K562 (cell line): ENCODE results near the gene PUSL1. TPM values are rescaled to one million over a fixed set of nuclear protein-coding genes. Genes with fewer than 3 reads are reported as not detected.

Source experiments
- ARID4B ChIP-seq: sonication (generic); formaldehyde crosslinking; IDR thresholded peaks from 2 replicates; pipeline ENCODE4 v1.8.0; 2022; ENCODE audit warnings: mild to moderate bottlenecking, missing genetic modification reagents
- EHMT2 ChIP-seq: fragments of 450-650 bp; IDR thresholded peaks from 2 replicates; pipeline ENCODE4 v1.6.1; 2018; ENCODE audit warnings: antibody characterized with exemption
- KAT7 ChIP-seq: sonication (generic); formaldehyde crosslinking; IDR thresholded peaks from 2 replicates; pipeline ENCODE4 v1.8.0; 2022; ENCODE audit warnings: missing genetic modification reagents, mild to moderate bottlenecking, borderline replicate concordance
- polyA plus RNA-seq, 8 experiments: library from polyadenylated mRNA; depleted of rRNA in 4 of 8; stranded (reverse) in 5 of 8; unstranded in 3 of 8; fragments of >200 nt; fragmentation: Nextera tagmentation in 2 of 8; fragmentation: Illumina TruSeq in 1 of 8; extraction: Ambion mirVana in 2 of 8; extraction: Trizol in 1 of 8; gene quantifications; 2 replicates each; pipeline versions ENCODE4 v1.2.1 to v1.2.3, GENCODE V29; 2011 to 2014; ENCODE audit warnings: inconsistent platforms in 1 of 8, missing spikeins in 1 of 8
- total RNA-seq, 7 experiments: library from RNA; depleted of rRNA in 6 of 7; stranded (reverse); fragments of >200 nt in 6 of 7; fragmentation: Illumina TruSeq in 2 of 7; extraction: Trizol in 2 of 7; gene quantifications; 2 replicates each; pipeline versions ENCODE4 v1.2.1 to v1.2.3, GENCODE V29; 2011 to 2021; ENCODE audit warnings: low replicate concordance in 1 of 7

PUSL1 gene
- total and polyA plus RNA-seq, 9 of the 15 experiments (the other 6 are each of a cell fraction or from before 2014, with no cell fraction given), result 0.62 to 86.9 (median 13.6) TPM

- TF ChIP-seq ARID4B (peak; percentile 56; the same call in 1 of the 2 replicates), EHMT2 (peak; percentile 89), KAT7 (CRISPR knock-in tag) (no peak)
Observed at GRCh38 chr1:1298861-1299685, 9.3 kb upstream of the PUSL1 start (continued).
